MM.1S (cell line): ENCODE results near the gene GPR158.

Experiments
- CTCF ChIP-seq: fragments of 300-600 bp; sonication (generic); IDR thresholded peaks from 2 replicates; pipeline ENCODE4 v1.5.1; 2016; ENCODE audit warnings: antibody characterized with exemption, low read length, mixed read lengths
- EZH2 ChIP-seq: fragments of 300-600 bp; sonication (generic); optimal IDR thresholded peaks from 2 replicates; pipeline ENCODE3; 2017; ENCODE audit warnings: low read depth, mild to moderate bottlenecking, antibody characterized with exemption, low read length, mixed read lengths

DNA sequence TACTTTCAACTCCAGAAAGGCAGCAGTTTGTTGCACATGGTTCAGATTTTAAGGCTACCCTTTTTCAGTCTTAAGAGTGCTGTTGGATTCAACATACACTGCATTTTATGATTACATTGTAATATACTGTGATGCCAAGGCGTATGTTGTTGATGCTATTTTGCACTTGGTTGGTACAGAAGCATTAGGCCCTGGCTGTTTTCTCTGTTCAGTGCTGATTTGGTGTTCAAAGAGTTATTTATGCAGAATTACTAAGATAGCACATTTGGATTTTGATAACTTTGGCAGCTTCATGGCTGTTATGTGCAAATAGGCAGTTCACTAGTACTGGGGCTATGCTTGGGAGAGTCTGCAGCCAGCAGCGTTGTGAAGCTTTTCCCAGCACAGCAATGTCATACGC is 7.8 kb downstream of the GPR158 start:
- TF ChIP-seq CTCF (no peak), EZH2 (no peak)
